PFSK-1 (cell line): ENCODE measurements around the gene CYP2F1. TPM values are rescaled to one million over a fixed set of nuclear protein-coding genes. Genes with fewer than 3 reads are reported as not detected.

ENCODE experiments used
- FOXP2 ChIP-seq: optimal IDR thresholded peaks from 2 replicates; pipeline ENCODE3; 2011; ENCODE audit warnings: borderline replicate concordance, control low read depth, inconsistent platforms; ENCODE audit not compliant: insufficient read depth; ENCODE audit errors: extremely low read length, extremely low read depth
- POLR2AphosphoS5 ChIP-seq: IDR thresholded peaks from 2 replicates; pipeline ENCODE4 v1.6.1; 2012; ENCODE audit warnings: low read depth, mild to moderate bottlenecking, control low read depth, low read length, moderate library complexity
- SIN3A ChIP-seq: IDR thresholded peaks from 2 replicates; pipeline ENCODE4 v1.6.1; 2012; ENCODE audit warnings: mild to moderate bottlenecking, low read length, moderate library complexity, borderline replicate concordance; ENCODE audit not compliant: insufficient read depth
- TAF1 ChIP-seq: IDR thresholded peaks from 2 replicates; pipeline ENCODE4 v1.6.1; 2012; ENCODE audit warnings: low read length, control low read depth, borderline replicate concordance; ENCODE audit not compliant: insufficient read depth
- polyA plus RNA-seq: library from polyadenylated mRNA; unstranded; fragments of >200 nt; gene quantifications from one replicate; pipeline ENCODE4 v1.2.1, GENCODE V29; 2012; ENCODE audit warnings: low read depth, missing spikeins; ENCODE audit not compliant: insufficient read length
- TF ChIP-seq, protein P1 (sequence below), 2 experiments: IDR thresholded peaks; 2 replicates each; pipeline versions ENCODE4 v1.6.1 to v1.8.0; 2011 to 2012; ENCODE audit warnings: low read depth in 2 of 2, low read length in 2 of 2, control low read depth in 1 of 2, inconsistent platforms in 1 of 2, mild to moderate bottlenecking in 1 of 2, moderate library complexity in 1 of 2; ENCODE audit not compliant: insufficient read depth in 1 of 2

CYP2F1 gene
- polyA plus RNA-seq = not detected

DNA sequence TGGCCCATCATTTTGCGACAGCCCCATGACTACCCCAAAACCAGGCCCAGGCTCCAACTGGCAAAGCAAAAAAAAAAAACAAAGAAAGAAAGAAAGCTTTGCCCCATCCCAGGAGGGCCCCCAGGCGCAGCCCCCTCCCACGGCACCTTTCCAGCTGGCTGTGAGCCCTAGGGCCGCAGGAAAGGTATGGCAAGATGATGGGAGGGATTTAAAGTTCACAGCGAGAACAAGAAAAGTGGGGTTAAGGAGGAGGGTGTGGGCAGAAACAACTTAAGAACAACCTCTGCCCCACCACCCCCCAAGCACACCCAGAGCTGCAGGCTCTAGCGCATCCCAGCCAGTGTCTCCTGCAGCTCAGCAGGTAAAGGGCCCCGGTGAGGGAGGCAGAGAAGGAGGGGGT lies at the start of gene CYP2F1:
CYP2F1 (plus strand) TSS at position 301 of the 400 bp plus-strand sequence. CDS start 1,757 bp downstream, outside the sequence.
- no peak for TF ChIP-seq SIN3A

DNA sequence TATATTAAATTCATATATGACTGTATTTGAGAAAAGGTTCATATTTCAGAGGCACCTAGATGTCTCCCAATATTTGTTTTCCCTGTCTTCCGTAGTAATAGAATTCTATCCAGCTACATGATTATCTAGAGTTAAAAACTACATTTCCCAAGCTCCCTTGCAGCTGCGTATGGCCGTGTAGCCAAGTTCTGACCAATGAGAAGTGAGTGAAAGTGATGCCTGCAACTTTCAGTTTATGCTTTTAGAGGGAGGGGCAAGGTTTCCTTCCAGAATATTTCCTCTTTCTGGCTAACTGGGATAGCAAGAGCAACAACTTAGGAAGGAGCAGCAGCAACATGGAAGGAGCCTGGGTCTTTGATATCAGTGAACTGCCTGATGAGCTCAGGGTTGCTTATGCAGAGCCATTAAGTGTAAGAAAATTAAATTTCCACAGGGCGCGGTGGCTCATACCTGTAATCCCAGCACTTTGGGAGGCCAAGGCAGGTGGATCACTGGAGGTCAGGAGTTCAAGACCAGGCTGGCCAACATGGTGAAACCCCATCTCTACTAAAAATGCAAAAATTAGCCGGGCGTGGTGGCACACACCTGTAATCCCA lies 49.2 kb upstream of the CYP2F1 start:
- TF ChIP-seq, protein P1, sequence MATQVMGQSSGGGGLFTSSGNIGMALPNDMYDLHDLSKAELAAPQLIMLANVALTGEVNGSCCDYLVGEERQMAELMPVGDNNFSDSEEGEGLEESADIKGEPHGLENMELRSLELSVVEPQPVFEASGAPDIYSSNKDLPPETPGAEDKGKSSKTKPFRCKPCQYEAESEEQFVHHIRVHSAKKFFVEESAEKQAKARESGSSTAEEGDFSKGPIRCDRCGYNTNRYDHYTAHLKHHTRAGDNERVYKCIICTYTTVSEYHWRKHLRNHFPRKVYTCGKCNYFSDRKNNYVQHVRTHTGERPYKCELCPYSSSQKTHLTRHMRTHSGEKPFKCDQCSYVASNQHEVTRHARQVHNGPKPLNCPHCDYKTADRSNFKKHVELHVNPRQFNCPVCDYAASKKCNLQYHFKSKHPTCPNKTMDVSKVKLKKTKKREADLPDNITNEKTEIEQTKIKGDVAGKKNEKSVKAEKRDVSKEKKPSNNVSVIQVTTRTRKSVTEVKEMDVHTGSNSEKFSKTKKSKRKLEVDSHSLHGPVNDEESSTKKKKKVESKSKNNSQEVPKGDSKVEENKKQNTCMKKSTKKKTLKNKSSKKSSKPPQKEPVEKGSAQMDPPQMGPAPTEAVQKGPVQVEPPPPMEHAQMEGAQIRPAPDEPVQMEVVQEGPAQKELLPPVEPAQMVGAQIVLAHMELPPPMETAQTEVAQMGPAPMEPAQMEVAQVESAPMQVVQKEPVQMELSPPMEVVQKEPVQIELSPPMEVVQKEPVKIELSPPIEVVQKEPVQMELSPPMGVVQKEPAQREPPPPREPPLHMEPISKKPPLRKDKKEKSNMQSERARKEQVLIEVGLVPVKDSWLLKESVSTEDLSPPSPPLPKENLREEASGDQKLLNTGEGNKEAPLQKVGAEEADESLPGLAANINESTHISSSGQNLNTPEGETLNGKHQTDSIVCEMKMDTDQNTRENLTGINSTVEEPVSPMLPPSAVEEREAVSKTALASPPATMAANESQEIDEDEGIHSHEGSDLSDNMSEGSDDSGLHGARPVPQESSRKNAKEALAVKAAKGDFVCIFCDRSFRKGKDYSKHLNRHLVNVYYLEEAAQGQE (IDR thresholded peaks at IDR 0.05; ENCODE audit: insufficient read depth in 1 of 2, low read depth in 2 of 2, low read length in 2 of 2) = no peak
- TF ChIP-seq FOXP2 = no peak
- TF ChIP-seq TAF1 = no peak

DNA sequence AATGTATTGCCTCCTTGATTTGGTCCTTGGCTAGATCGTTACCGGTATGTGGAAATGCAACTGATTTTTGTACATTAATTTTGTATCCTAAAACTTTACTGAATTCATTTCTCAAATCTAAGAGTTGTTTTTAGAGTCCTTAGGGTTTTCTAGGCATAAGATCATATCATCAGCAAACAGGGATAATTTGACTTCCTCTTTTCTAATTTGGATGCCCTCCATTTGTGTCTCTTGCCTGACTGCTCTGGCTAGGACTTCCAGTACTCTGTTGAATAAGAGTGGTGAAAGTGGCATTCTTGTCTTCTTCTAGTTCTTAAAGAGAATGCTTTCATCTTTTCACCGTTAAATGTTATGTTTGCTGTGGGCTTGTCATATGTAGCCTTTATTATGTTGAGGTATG lies 37.9 kb upstream of the CYP2F1 start:
- TF ChIP-seq POLR2AphosphoS5 = no peak
- TF ChIP-seq, protein P1 (IDR thresholded peaks at IDR 0.05; ENCODE audit: insufficient read depth in 1 of 2, low read depth in 2 of 2, low read length in 2 of 2) = no peak
- TF ChIP-seq TAF1 = no peak
- TF ChIP-seq FOXP2 = no peak
- no peak for TF ChIP-seq SIN3A

DNA sequence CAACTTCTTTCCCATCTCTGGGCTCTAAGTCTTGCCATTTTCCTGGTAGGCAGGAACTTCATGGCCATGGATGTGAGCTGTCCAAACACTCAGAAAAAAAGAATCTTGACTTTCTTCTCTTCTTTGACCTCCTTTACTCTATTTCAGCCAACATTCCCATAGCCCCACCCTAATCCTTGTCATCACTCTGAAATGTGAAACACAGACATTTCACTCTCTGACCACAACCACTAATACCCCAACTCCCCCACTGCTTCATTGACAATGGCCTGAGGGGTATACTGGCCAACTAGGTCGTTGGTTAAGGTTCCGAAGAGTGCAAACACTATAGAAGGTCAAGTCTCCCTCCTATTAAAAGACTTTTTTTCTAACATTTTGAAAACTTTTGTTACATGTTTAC lies 30.7 kb upstream of the CYP2F1 start:
- TF ChIP-seq FOXP2 = no peak
- no peak for TF ChIP-seq POLR2AphosphoS5
- TF ChIP-seq, protein P1 (IDR thresholded peaks at IDR 0.05; ENCODE audit: insufficient read depth in 1 of 2, low read depth in 2 of 2, low read length in 2 of 2) = no peak
- no peak for TF ChIP-seq SIN3A
- TF ChIP-seq TAF1 = no peak

DNA sequence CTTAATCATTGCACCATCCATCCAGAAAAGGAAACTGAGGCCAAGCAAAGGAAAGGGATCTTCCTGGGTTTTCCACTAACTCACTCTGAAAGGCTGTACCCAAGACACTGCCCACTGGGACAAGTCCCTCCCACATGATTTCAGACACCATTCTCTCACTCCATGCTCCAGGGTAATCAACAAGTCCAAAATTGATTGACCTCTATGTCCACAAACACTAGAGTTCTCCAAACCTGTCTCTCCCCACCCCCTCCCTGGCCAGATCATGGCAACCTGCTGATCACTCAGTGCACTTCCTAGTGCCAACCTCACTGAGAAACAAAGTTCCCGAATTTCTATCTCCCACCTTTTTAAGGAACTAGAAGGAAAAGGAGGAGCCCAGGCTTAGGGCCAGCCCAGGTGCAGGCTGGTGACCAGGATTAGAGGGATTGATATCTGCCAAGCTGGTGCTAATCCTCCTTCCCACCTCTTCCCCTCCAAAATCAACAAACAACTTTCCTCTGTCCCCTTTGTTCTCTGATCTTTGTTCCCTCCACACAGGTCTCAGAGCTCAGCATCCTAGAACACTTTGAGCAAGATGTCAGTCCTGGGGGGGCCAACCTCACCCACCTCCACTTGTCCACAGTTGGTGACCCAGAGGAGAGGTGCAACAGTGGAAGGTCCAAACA lies 28.4 kb upstream of the CYP2F1 start:
- no peak for TF ChIP-seq POLR2AphosphoS5
- no peak for TF ChIP-seq FOXP2
- TF ChIP-seq, protein P1 (IDR thresholded peaks at IDR 0.05; ENCODE audit: insufficient read depth in 1 of 2, low read depth in 2 of 2, low read length in 2 of 2) = no peak
- TF ChIP-seq SIN3A = no peak
- no peak for TF ChIP-seq TAF1
